Ovary (tissue), 3 donors: ENCODE results near the gene KCNN3.

Experiments used
- CTCF ChIP-seq, 3 donors: fragments of 450-650 bp in 2 of 3; fragments of 200-600 bp in 1 of 3; IDR thresholded peaks; one replicate each; pipeline versions ENCODE4 v1.5.1 to v1.8.0; 2016 to 2022; ENCODE audit warnings: antibody characterized with exemption in 3 of 3, mild to moderate bottlenecking in 1 of 3
- EP300 ChIP-seq: sonication (generic); formaldehyde crosslinking; IDR thresholded peaks from one replicate; pipeline ENCODE4 v1.6.1; 2017; ENCODE audit warnings: antibody characterized with exemption
- donor health status: DM: no; HTN: no; CAD: no.

- no peak for TF ChIP-seq CTCF (IDR thresholded peaks at IDR 0.05)
- TF ChIP-seq EP300 = no peak
Observed at GRCh38 chr1:154871374-154871773, 1.3 kb upstream of the KCNN3 start.
